ENCODE data around the gene UBR1.

DNA sequence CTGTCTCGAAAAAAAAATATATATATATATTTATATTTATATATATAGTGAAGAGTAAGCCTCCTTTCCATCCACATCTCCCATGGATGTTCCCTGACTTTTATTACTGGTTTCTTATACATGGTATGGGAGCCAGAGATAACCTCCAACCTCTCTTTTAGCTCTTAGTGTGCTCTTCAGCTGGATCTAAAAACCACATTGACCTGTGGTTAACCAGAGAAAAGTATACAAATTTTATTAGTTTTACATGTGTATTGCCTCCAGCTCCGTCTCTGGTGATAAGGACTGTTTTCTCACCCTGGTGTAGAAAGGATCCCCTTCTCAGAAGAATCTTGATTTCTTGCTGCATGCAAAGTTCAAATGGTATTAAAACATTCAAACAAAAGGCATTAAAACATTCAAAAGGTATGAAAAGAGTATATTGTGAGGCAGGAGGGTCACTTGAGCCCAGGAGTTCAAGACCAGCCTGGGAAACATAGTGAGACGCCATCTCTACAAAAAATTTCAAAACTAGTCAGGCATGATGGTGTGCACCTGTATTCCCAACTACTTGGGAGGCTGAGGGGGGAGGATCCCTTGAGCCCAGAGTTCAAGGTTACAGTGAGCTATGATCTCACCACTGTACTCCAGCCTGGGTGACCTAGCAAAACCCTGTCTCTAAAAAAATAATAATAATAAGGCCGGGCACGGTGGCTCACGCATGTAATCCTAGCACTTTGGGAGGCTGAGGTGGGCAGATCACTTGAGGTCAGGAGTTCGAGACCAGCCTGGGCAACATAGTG lies 171.8 kb downstream of the UBR1 start:
- TF ChIP-seq, protein P1, sequence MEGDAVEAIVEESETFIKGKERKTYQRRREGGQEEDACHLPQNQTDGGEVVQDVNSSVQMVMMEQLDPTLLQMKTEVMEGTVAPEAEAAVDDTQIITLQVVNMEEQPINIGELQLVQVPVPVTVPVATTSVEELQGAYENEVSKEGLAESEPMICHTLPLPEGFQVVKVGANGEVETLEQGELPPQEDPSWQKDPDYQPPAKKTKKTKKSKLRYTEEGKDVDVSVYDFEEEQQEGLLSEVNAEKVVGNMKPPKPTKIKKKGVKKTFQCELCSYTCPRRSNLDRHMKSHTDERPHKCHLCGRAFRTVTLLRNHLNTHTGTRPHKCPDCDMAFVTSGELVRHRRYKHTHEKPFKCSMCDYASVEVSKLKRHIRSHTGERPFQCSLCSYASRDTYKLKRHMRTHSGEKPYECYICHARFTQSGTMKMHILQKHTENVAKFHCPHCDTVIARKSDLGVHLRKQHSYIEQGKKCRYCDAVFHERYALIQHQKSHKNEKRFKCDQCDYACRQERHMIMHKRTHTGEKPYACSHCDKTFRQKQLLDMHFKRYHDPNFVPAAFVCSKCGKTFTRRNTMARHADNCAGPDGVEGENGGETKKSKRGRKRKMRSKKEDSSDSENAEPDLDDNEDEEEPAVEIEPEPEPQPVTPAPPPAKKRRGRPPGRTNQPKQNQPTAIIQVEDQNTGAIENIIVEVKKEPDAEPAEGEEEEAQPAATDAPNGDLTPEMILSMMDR (IDR thresholded peaks at IDR 0.05 in 2 of 3, conservative IDR thresholded peaks at IDR 0.05 in 1 of 3; ENCODE audit: control insufficient read depth in 2 of 3, extremely low read depth in 1 of 3, insufficient read depth in 1 of 3, low read depth in 3 of 3, low read length in 3 of 3) = no peak
- TF ChIP-seq CBX3 (IDR thresholded peaks at IDR 0.05; ENCODE audit: borderline replicate concordance, low read depth) (no peak), TAF1 (IDR thresholded peaks at IDR 0.05; ENCODE audit: borderline replicate concordance, low read depth, low read length) (no peak), RAD21 (IDR thresholded peaks at IDR 0.05; ENCODE audit: insufficient read depth, low read depth, low read length) (no peak), ZNF274 (IDR thresholded peaks at IDR 0.05; ENCODE audit: insufficient read depth, insufficient read length) (no peak), SUZ12 (IDR thresholded peaks at IDR 0.05; ENCODE audit: unreplicated experiment) (no peak), POLR2A (IDR thresholded peaks at IDR 0.05; ENCODE audit: low read depth, low read length) (no peak), SRF (IDR thresholded peaks at IDR 0.05; ENCODE audit: low read depth in 2 of 2, low read length in 2 of 2) (no peak), CEBPB (IDR thresholded peaks at IDR 0.05; ENCODE audit: borderline replicate concordance in 1 of 2, low read depth in 2 of 2, low read length in 2 of 2) (no peak), SREBF2 (IDR thresholded peaks at IDR 0.05; ENCODE audit: low read length) (no peak), LARP7 (IDR thresholded peaks at IDR 0.05) (no peak)
- TF ChIP-seq, protein P2, sequence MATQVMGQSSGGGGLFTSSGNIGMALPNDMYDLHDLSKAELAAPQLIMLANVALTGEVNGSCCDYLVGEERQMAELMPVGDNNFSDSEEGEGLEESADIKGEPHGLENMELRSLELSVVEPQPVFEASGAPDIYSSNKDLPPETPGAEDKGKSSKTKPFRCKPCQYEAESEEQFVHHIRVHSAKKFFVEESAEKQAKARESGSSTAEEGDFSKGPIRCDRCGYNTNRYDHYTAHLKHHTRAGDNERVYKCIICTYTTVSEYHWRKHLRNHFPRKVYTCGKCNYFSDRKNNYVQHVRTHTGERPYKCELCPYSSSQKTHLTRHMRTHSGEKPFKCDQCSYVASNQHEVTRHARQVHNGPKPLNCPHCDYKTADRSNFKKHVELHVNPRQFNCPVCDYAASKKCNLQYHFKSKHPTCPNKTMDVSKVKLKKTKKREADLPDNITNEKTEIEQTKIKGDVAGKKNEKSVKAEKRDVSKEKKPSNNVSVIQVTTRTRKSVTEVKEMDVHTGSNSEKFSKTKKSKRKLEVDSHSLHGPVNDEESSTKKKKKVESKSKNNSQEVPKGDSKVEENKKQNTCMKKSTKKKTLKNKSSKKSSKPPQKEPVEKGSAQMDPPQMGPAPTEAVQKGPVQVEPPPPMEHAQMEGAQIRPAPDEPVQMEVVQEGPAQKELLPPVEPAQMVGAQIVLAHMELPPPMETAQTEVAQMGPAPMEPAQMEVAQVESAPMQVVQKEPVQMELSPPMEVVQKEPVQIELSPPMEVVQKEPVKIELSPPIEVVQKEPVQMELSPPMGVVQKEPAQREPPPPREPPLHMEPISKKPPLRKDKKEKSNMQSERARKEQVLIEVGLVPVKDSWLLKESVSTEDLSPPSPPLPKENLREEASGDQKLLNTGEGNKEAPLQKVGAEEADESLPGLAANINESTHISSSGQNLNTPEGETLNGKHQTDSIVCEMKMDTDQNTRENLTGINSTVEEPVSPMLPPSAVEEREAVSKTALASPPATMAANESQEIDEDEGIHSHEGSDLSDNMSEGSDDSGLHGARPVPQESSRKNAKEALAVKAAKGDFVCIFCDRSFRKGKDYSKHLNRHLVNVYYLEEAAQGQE (IDR thresholded peaks at IDR 0.05; ENCODE audit: low read depth, low read length) = no peak
- TF ChIP-seq, protein P3, sequence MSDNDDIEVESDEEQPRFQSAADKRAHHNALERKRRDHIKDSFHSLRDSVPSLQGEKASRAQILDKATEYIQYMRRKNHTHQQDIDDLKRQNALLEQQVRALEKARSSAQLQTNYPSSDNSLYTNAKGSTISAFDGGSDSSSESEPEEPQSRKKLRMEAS (IDR thresholded peaks at IDR 0.05; ENCODE audit: low read depth, low read length) = no peak

All from GM12878 (cell line).